H1 (cell line): ENCODE data around the gene MECP2. TPM values are rescaled to one million over a fixed set of nuclear protein-coding genes. Genes with fewer than 3 reads are reported as not detected.

Experiments
- CTCF ChIA-PET: fragments of 300-600 bp; sonication (Branson Sonifier 250); formaldehyde crosslinking; loops from one replicate; lab custom pipeline; 2021; ENCODE audit not compliant: partially characterized antibody; lab: Charles Lee
- POLR2A ChIA-PET: fragments of 300-600 bp; sonication (Branson Sonifier 250); formaldehyde crosslinking; loops from one replicate; lab custom pipeline; 2021; ENCODE audit warnings: inconsistent platforms; ENCODE audit not compliant: partially characterized antibody; lab: Charles Lee
- DNase-seq, 2 experiments: peaks; one replicate each; pipeline versions ENCODE4 v3.0.0 to v3.0.0-alpha.2; 2010 to 2022; ENCODE audit warnings: low spot score in 2 of 2, low read depth in 1 of 2, mixed read lengths in 1 of 2
- FAIRE-seq: peaks from 2 replicates; lab custom pipeline; 2011; peaks lifted over from hg19 to GRCh38; lab: Jason Lieb, UNC
- H2AFZ ChIP-seq: 2 replicates; pipeline ENCODE4 v1.8.1; 2012; ENCODE audit warnings: low read length, inconsistent platforms
- H2AK5ac ChIP-seq: 2 replicates; pipeline ENCODE4 v1.6.1; 2013; ENCODE audit warnings: low read depth, low read length
- H2BK120ac ChIP-seq: replicated peaks from 2 replicates; pipeline ENCODE3; 2013; ENCODE audit warnings: low read depth, low read length, inconsistent platforms
- H2BK12ac ChIP-seq: 2 replicates; pipeline ENCODE4 v1.6.1; 2013; ENCODE audit warnings: low read depth, low read length
- H2BK15ac ChIP-seq: 2 replicates; pipeline ENCODE4 v1.6.1; 2013; ENCODE audit warnings: low read length
- H2BK20ac ChIP-seq: 2 replicates; pipeline ENCODE4 v1.6.1; 2013; ENCODE audit warnings: low read length
- H2BK5ac ChIP-seq: 2 replicates; pipeline ENCODE4 v1.6.1; 2013; ENCODE audit warnings: low read depth, low read length
- H3K14ac ChIP-seq: 2 replicates; pipeline ENCODE4 v1.6.1; 2013; ENCODE audit warnings: inconsistent platforms; ENCODE audit not compliant: insufficient read length
- H3K18ac ChIP-seq: 2 replicates; pipeline ENCODE4 v1.6.1; 2013; ENCODE audit warnings: low read length; ENCODE audit errors: extremely low read depth
- H3K23ac ChIP-seq: 2 replicates; pipeline ENCODE4 v1.6.1; 2013; ENCODE audit warnings: inconsistent platforms; ENCODE audit not compliant: insufficient read length
- H3K23me2 ChIP-seq: 2 replicates; pipeline ENCODE4 v1.6.1; 2013; ENCODE audit warnings: low read depth, low read length
- H3K27ac ChIP-seq: 2 replicates; pipeline ENCODE4 v1.6.1; 2011; ENCODE audit warnings: low read depth, low read length, inconsistent platforms
- H3K27me3 ChIP-seq, 4 experiments: replicated peaks in 1 of 4; 1 replicate in 1 of 4; 2 replicates in 3 of 4; pipeline versions ENCODE4 v1.6.1 to v1.8.1; 2011 to 2013; ENCODE audit warnings: low read length in 3 of 4, mild to moderate bottlenecking in 3 of 4, inconsistent platforms in 2 of 4, mixed read lengths in 2 of 4, moderate library complexity in 1 of 4; ENCODE audit not compliant: control insufficient read depth in 3 of 4, insufficient read depth in 3 of 4; ENCODE audit errors: extremely low read depth in 1 of 4
- H3K36me3 ChIP-seq, 4 experiments: 2 replicates each; pipeline versions ENCODE4 v1.6.1 to v1.8.1; 2011 to 2013; ENCODE audit warnings: mild to moderate bottlenecking in 4 of 4, low read length in 3 of 4, moderate library complexity in 2 of 4, control low read depth in 1 of 4, inconsistent platforms in 1 of 4; ENCODE audit not compliant: insufficient read depth in 4 of 4, control insufficient read depth in 2 of 4
- H3K4ac ChIP-seq: replicated peaks from 2 replicates; pipeline ENCODE3; 2013; ENCODE audit warnings: low read length, low read depth, mixed read lengths, inconsistent platforms; ENCODE audit not compliant: insufficient read length
- H3K4me1 ChIP-seq, 4 experiments: replicated peaks in 1 of 4; 1 replicate in 1 of 4; 2 replicates in 3 of 4; pipeline versions ENCODE4 v1.6.1 to v1.8.1; 2011 to 2013; ENCODE audit warnings: low read length in 3 of 4, inconsistent platforms in 2 of 4, mixed read lengths in 1 of 4; ENCODE audit not compliant: insufficient read depth in 4 of 4, control insufficient read depth in 3 of 4
- H3K4me2 ChIP-seq, 2 experiments: 2 replicates each; pipeline versions ENCODE4 v1.6.1 to v1.8.1; 2011 to 2013; ENCODE audit warnings: low read depth in 2 of 2, low read length in 2 of 2, control low read depth in 1 of 2, inconsistent platforms in 1 of 2, mild to moderate bottlenecking in 1 of 2; ENCODE audit not compliant: insufficient read depth in 1 of 2
- H3K4me3 ChIP-seq, 4 experiments: fragments of 200-600, 300-600 bp in 1 of 4; sonication (generic), shearing (Covaris generic), sonication (Bioruptor Twin) in 1 of 4; 2 replicates each; pipeline versions ENCODE4 v1.5.1 to v1.8.1; 2011 to 2016; ENCODE audit warnings: low read length in 4 of 4, low read depth in 3 of 4, control low read depth in 2 of 4, inconsistent platforms in 2 of 4, mild to moderate bottlenecking in 2 of 4, mixed read lengths in 1 of 4, moderate library complexity in 1 of 4; ENCODE audit not compliant: insufficient read depth in 2 of 4; ENCODE audit errors: extremely low read depth in 1 of 4
- H3K56ac ChIP-seq: replicated peaks from 2 replicates; pipeline ENCODE3; 2013; ENCODE audit warnings: low read depth, mild to moderate bottlenecking, mixed read lengths, low read length, inconsistent platforms; ENCODE audit not compliant: insufficient read length
- H3K79me1 ChIP-seq: 2 replicates; pipeline ENCODE4 v1.6.1; 2013; ENCODE audit warnings: low read depth, low read length, control low read depth
- H3K79me2 ChIP-seq, 2 experiments: 2 replicates each; pipeline versions ENCODE4 v1.6.1 to v1.8.1; 2012 to 2013; ENCODE audit warnings: low read length in 2 of 2, mild to moderate bottlenecking in 2 of 2, inconsistent platforms in 1 of 2; ENCODE audit not compliant: insufficient read depth in 2 of 2, control insufficient read depth in 1 of 2
- H3K9ac ChIP-seq, 4 experiments: replicated peaks in 1 of 4; 1 replicate in 1 of 4; 2 replicates in 3 of 4; pipeline versions ENCODE4 v1.6.1 to v1.8.1; 2011 to 2013; ENCODE audit warnings: low read depth in 3 of 4, low read length in 3 of 4, control low read depth in 2 of 4, mild to moderate bottlenecking in 2 of 4, moderate library complexity in 2 of 4, inconsistent platforms in 1 of 4; ENCODE audit errors: extremely low read depth in 1 of 4
- H3K9me3 ChIP-seq, 2 experiments: 2 replicates each; pipeline versions ENCODE4 v1.6.1 to v1.8.1; 2012 to 2013; ENCODE audit warnings: mild to moderate bottlenecking in 2 of 2, moderate library complexity in 2 of 2, control low read depth in 1 of 2, inconsistent platforms in 1 of 2, low read depth in 1 of 2, low read length in 1 of 2, mixed read lengths in 1 of 2; ENCODE audit not compliant: insufficient read depth in 2 of 2
- H4K20me1 ChIP-seq, 2 experiments: replicated peaks in 1 of 2; 2 replicates each; pipeline versions ENCODE3 to v1.8.1; 2011 to 2013; ENCODE audit warnings: inconsistent platforms in 2 of 2, low read length in 2 of 2, mild to moderate bottlenecking in 1 of 2; ENCODE audit not compliant: insufficient read depth in 2 of 2, control insufficient read depth in 1 of 2
- H4K5ac ChIP-seq: 2 replicates; pipeline ENCODE4 v1.6.1; 2013; ENCODE audit warnings: low read length, low read depth, mixed read lengths, inconsistent platforms; ENCODE audit not compliant: insufficient read length
- H4K8ac ChIP-seq: 2 replicates; pipeline ENCODE4 v1.8.0; 2013; ENCODE audit warnings: mild to moderate bottlenecking, moderate library complexity, low read length, inconsistent platforms; ENCODE audit not compliant: insufficient read depth; ENCODE audit errors: extremely low read depth
- H4K91ac ChIP-seq: replicated peaks from 2 replicates; pipeline ENCODE3; 2013; ENCODE audit warnings: low read length, mixed read lengths, inconsistent platforms; ENCODE audit not compliant: insufficient read length
- ASH2L ChIP-seq: fragments of 200-600, 300-600 bp; sonication (generic); IDR thresholded peaks from one replicate; pipeline ENCODE4 v1.7.1; 2017; ENCODE audit warnings: low read length
- CTBP2 ChIP-seq: IDR thresholded peaks from 2 replicates; pipeline ENCODE4 v1.7.0; 2011; ENCODE audit warnings: borderline replicate concordance, mild to moderate bottlenecking, moderate library complexity, mixed read lengths, low read length; ENCODE audit not compliant: insufficient read depth, insufficient read length
- EGR1 ChIP-seq: IDR thresholded peaks from 2 replicates; pipeline ENCODE4 v1.6.1; 2011; ENCODE audit warnings: low read depth, low read length, borderline replicate concordance
- EP300 ChIP-seq, 2 experiments: IDR thresholded peaks; 1 replicate in 1 of 2; 2 replicates in 1 of 2; pipeline ENCODE4 v1.6.1; 2011 to 2012; ENCODE audit warnings: low read depth in 2 of 2, low read length in 2 of 2, mild to moderate bottlenecking in 2 of 2, borderline replicate concordance in 1 of 2, inconsistent platforms in 1 of 2, moderate library complexity in 1 of 2
- KDM4A ChIP-seq: IDR thresholded peaks from one replicate; pipeline ENCODE4 v1.7.1; 2012; ENCODE audit warnings: low read depth, mild to moderate bottlenecking, moderate library complexity, low read length, inconsistent platforms; ENCODE audit not compliant: severe bottlenecking
- MAX ChIP-seq: IDR thresholded peaks from 2 replicates; pipeline ENCODE4 v1.6.1; 2012; ENCODE audit warnings: inconsistent platforms
- NRF1 ChIP-seq: IDR thresholded peaks from 2 replicates; pipeline ENCODE4 v1.6.1; 2011; ENCODE audit warnings: mild to moderate bottlenecking, low read depth, low read length, improper control_type of control experiment
- PHF8 ChIP-seq: fragments of 200-600 bp; sonication (generic); conservative IDR thresholded peaks from 2 replicates; pipeline ENCODE4 v1.7.1; 2012; ENCODE audit warnings: low read depth, mild to moderate bottlenecking, inconsistent platforms, low read length, moderate library complexity
- POLR2AphosphoS5 ChIP-seq: IDR thresholded peaks from 2 replicates; pipeline ENCODE4 v1.6.1; 2011; ENCODE audit warnings: low read depth, low read length
- RNF2 ChIP-seq: fragments of 200-900, 300-1000 bp; sonication (generic); IDR thresholded peaks from 2 replicates; pipeline ENCODE4 v1.7.1; 2016; ENCODE audit warnings: borderline replicate concordance, low read depth, mild to moderate bottlenecking, antibody characterized with exemption, low read length; ENCODE audit not compliant: poor library complexity, severe bottlenecking; ENCODE audit errors: missing control alignments
- SRF ChIP-seq: IDR thresholded peaks from 2 replicates; pipeline ENCODE4 v1.6.1; 2011; ENCODE audit warnings: mild to moderate bottlenecking, low read depth, low read length, moderate library complexity
- WGBS, 2 experiments: shearing (Covaris generic) in 1 of 2; methylation state at CpG; one replicate each; pipeline versions ENCODE4 v1.1.6 to v1.1.7; 2013 to 2015; ENCODE audit warnings: low lambda C conversion rate in 2 of 2, mixed read lengths in 2 of 2, inconsistent platforms in 1 of 2, low coverage in 1 of 2, missing lambda C conversion rate in 1 of 2; ENCODE audit not compliant: insufficient replicate concordance in 2 of 2, insufficient coverage in 1 of 2, insufficient read length in 1 of 2; ENCODE audit errors: extremely low coverage in 1 of 2, missing lambda C conversion rate in 1 of 2; 5-methylcytosine and 5-hydroxymethylcytosine counted together
- polyA plus RNA-seq, 7 experiments: library from polyadenylated mRNA; depleted of rRNA in 3 of 7; stranded (reverse) in 5 of 7; unstranded in 2 of 7; fragments of >200 nt in 5 of 7; fragments of 200-250 nt in 2 of 7; gene quantifications; 1 replicate in 5 of 7; 2 replicates in 1 of 7; 4 replicates in 1 of 7; pipeline versions ENCODE4 v1.2.1 to v1.2.3, GENCODE V29; 2011 to 2013; ENCODE audit warnings: missing spikeins in 2 of 7, mixed read lengths in 2 of 7
- total RNA-seq: library from RNA; stranded (reverse); fragmentation: NEBNext Ultra II Directional; extraction: Animal tissue kit (Norgen Biotek cat#: 25700); gene quantifications from 2 replicates; pipeline ENCODE4 v1.2.1, GENCODE V29; 2021

Gene MECP2
- total and polyA plus RNA-seq, 2 of the 8 experiments (the other 6 are each of a cell fraction or from before 2014, with no cell fraction given) = 5.0 to 32.4 TPM

- no peak overlapping the region; a peak in 3 of 7 replicates for H3K9ac ChIP-seq
- H3K79me2 ChIP-seq = no peaks in the 10 kb centered on the region
- ChIA-PET CTCF (interaction anchor here (0.7 to 2.5 kb wide), 3 partner anchors 11 to 37 kb away, joined by 3 to 9 read pairs (median 5); no protein-coding TSS in a partner anchor), POLR2A (interaction anchor here (1.2 to 2.4 kb wide), 3 partner anchors 15 to 48 kb away, joined by 4 to 8 read pairs (median 5); partner anchors contain the start of gene HCFC1)
- no peak overlapping the region for H2BK20ac ChIP-seq
- no peak overlapping the region for H3K23ac ChIP-seq
- no peak overlapping the region for H2BK120ac ChIP-seq
- no peak overlapping the region for H4K5ac ChIP-seq
- H2BK12ac ChIP-seq = no peak overlapping the region
- H3K4me3 ChIP-seq = peak overlapping the region in 3 of 4 experiments; percentile 8 to 50 (median 35); a peak in 4 of 8 replicates
- H3K4ac ChIP-seq = no peak overlapping the region
- no peak overlapping the region for H2AK5ac ChIP-seq
- no peaks in the 10 kb centered on the region for H4K20me1 ChIP-seq
- H4K8ac ChIP-seq = peak overlapping the region; percentile 68; the same call in 1 of the 2 replicates
- peaks cover 2 to 28% (median 11%) of the 10 kb centered on the region in 4 experiments for H3K4me1 ChIP-seq
- H3K4me2 ChIP-seq = peak overlapping the region; percentile 57 to 74
- H3K14ac ChIP-seq = no peak overlapping the region
- H2AFZ ChIP-seq = no peak overlapping the region
- H3K79me1 ChIP-seq = no peaks in the 10 kb centered on the region
- no peaks in the 10 kb centered on the region for H3K9me3 ChIP-seq
- no peak overlapping the region; the same call in none of the 2 replicates for H3K18ac ChIP-seq
- no peak overlapping the region for H3K56ac ChIP-seq
- no peak overlapping the region; the same call in 1 of the 2 replicates for H3K27ac ChIP-seq
- FAIRE-seq (no peak), DNase-seq (no peak)
- peak overlapping the region; percentile 40 for H4K91ac ChIP-seq
- 86% methylated on average over 1 of the region's 15 CpGs; no CpG with 5 or more reads in 1 of the 2 experiments for WGBS, 2 experiments
- no peak overlapping the region for H2BK5ac ChIP-seq
- H3K36me3 ChIP-seq = peaks cover 2 to 11% (median 7%) of the 10 kb centered on the region in 4 experiments; a peak in 3 of 8 replicates
- H3K23me2 ChIP-seq = peaks cover 2% of the 10 kb centered on the region; the same call in 1 of the 2 replicates
- no peaks in the 10 kb centered on the region for H3K27me3 ChIP-seq
- H2BK15ac ChIP-seq = no peak overlapping the region
- TF ChIP-seq POLR2AphosphoS5 (no peak), KDM4A (no peak), SRF (no peak), MAX (no peak), EP300 (IDR thresholded peaks at IDR 0.05; ENCODE audit: borderline replicate concordance in 1 of 2, low read depth in 2 of 2, low read length in 2 of 2) (no peak), EGR1 (no peak), NRF1 (no peak), CTBP2 (no peak), PHF8 (no peak), ASH2L (no peak), RNF2 (no peak)
These were observed 78.9 kb downstream of the MECP2 start for GRCh38 chrX:154018518-154019060.
